HEK293 (cell line): ENCODE measurements around the gene MAP3K14.

ENCODE experiments used
- CTCF ChIA-PET: fragments of 350-600 bp; formaldehyde crosslinking; extraction: SDS; loops from one replicate; lab custom pipeline; 2021; ENCODE audit warnings: antibody characterized with exemption; lab: Yijun Ruan, JAX
- POLR2A ChIA-PET: fragments of 300-600 bp; formaldehyde crosslinking; extraction: SDS; loops from one replicate; lab custom pipeline; 2020; ENCODE audit warnings: antibody characterized with exemption, inconsistent platforms; lab: Yijun Ruan, JAX
- H3K27ac ChIP-seq: fragments of 200-500 bp; sonication (Bioruptor generic); 2 replicates; pipeline ENCODE4 v1.5.1; 2014; ENCODE audit warnings: low read depth, low read length, control low read depth, inconsistent platforms; ENCODE audit errors: extremely low read depth
- H3K36me3 ChIP-seq, 2 experiments: fragments of 200-500 bp in 1 of 2; sonication (Bioruptor generic) in 1 of 2; 1 replicate in 1 of 2; 2 replicates in 1 of 2; pipeline ENCODE4 v1.5.1; 2014 to 2017; ENCODE audit warnings: inconsistent platforms in 2 of 2, low read length in 2 of 2; ENCODE audit not compliant: control insufficient read depth in 2 of 2, insufficient read depth in 1 of 2
- H3K4me1 ChIP-seq: fragments of 200-500 bp; sonication (Bioruptor generic); 2 replicates; pipeline ENCODE4 v1.5.1; 2014; ENCODE audit warnings: mild to moderate bottlenecking, low read length, inconsistent platforms; ENCODE audit not compliant: control insufficient read depth, insufficient read depth
- H3K4me3 ChIP-seq: 2 replicates; pipeline ENCODE4 v1.5.1; 2011; ENCODE audit warnings: low read depth, mild to moderate bottlenecking, control low read depth, low read length, moderate library complexity
- H3K9me3 ChIP-seq: fragments of 200-500 bp; sonication (Bioruptor generic); 2 replicates; pipeline ENCODE4 v1.5.1; 2014; ENCODE audit warnings: low read depth, low read length, inconsistent platforms; ENCODE audit not compliant: control insufficient read depth, insufficient read depth
- BCL11B ChIP-seq: fragments of 450-650 bp; formaldehyde crosslinking; IDR thresholded peaks from 2 replicates; pipeline ENCODE4 v1.5.1; 2016; ENCODE audit warnings: low read depth, missing biosample characterization, missing genetic modification characterization
- GFI1B ChIP-seq: fragments of 450-650 bp; formaldehyde crosslinking; IDR thresholded peaks from 2 replicates; pipeline ENCODE4 v1.5.1; 2016; ENCODE audit warnings: missing biosample characterization, missing genetic modification characterization
- GLIS2 ChIP-seq: fragments of 450-650 bp; formaldehyde crosslinking; IDR thresholded peaks from 2 replicates; pipeline ENCODE4 v1.5.1; 2016; ENCODE audit warnings: missing biosample characterization, missing genetic modification characterization
- HOXA7 ChIP-seq: sonication (generic); formaldehyde crosslinking; IDR thresholded peaks from 2 replicates; pipeline ENCODE4 v1.8.1; 2022; ENCODE audit warnings: missing genetic modification reagents, borderline replicate concordance
- HOXD13 ChIP-seq: sonication (generic); formaldehyde crosslinking; IDR thresholded peaks from 2 replicates; pipeline ENCODE4 v1.8.0; 2022; ENCODE audit warnings: missing genetic modification reagents, borderline replicate concordance
- KLF16 ChIP-seq: fragments of 450-650 bp; formaldehyde crosslinking; IDR thresholded peaks from 2 replicates; pipeline ENCODE4 v1.5.1; 2017; ENCODE audit warnings: missing biosample characterization, missing genetic modification characterization
- REPIN1 ChIP-seq: fragments of 450-650 bp; formaldehyde crosslinking; IDR thresholded peaks from 2 replicates; pipeline ENCODE4 v1.5.1; 2017; ENCODE audit warnings: missing biosample characterization, missing genetic modification characterization, low read depth
- SCRT1 ChIP-seq: fragments of 450-650 bp; formaldehyde crosslinking; IDR thresholded peaks from 2 replicates; pipeline ENCODE4 v1.5.1; 2016; ENCODE audit warnings: missing biosample characterization, missing genetic modification characterization, borderline replicate concordance
- SCRT2 ChIP-seq: fragments of 450-650 bp; formaldehyde crosslinking; IDR thresholded peaks from 2 replicates; pipeline ENCODE4 v1.5.1; 2016; ENCODE audit warnings: missing biosample characterization, missing genetic modification characterization
- SP3 ChIP-seq: fragments of 450-650 bp; formaldehyde crosslinking; IDR thresholded peaks from 2 replicates; pipeline ENCODE4 v1.5.1; 2016; ENCODE audit warnings: missing biosample characterization, missing genetic modification characterization
- SP7 ChIP-seq: fragments of 450-650 bp; formaldehyde crosslinking; IDR thresholded peaks from 2 replicates; pipeline ENCODE4 v1.5.1; 2016; ENCODE audit warnings: missing biosample characterization, missing genetic modification characterization
- TRIM28 ChIP-seq: IDR thresholded peaks from 2 replicates; pipeline ENCODE4 v1.6.1; 2011; ENCODE audit warnings: low read length, control low read depth, borderline replicate concordance
- ZBTB1 ChIP-seq: fragments of 450-650 bp; formaldehyde crosslinking; IDR thresholded peaks from 2 replicates; pipeline ENCODE4 v1.5.1; 2016; ENCODE audit warnings: missing biosample characterization, missing genetic modification characterization
- ZBTB10 ChIP-seq: fragments of 450-650 bp; formaldehyde crosslinking; IDR thresholded peaks from 2 replicates; pipeline ENCODE4 v1.5.1; 2016; ENCODE audit warnings: missing biosample characterization, missing genetic modification characterization
- ZBTB48 ChIP-seq: fragments of 450-650 bp; formaldehyde crosslinking; IDR thresholded peaks from 2 replicates; pipeline ENCODE4 v1.5.1; 2016; ENCODE audit warnings: missing biosample characterization, missing genetic modification characterization
- ZIC2 ChIP-seq: fragments of 450-650 bp; formaldehyde crosslinking; IDR thresholded peaks from 2 replicates; pipeline ENCODE4 v1.5.1; 2016; ENCODE audit warnings: missing biosample characterization, missing genetic modification characterization
- ZNF132 ChIP-seq: fragments of 450-650 bp; formaldehyde crosslinking; IDR thresholded peaks from 2 replicates; pipeline ENCODE4 v1.5.1; 2017; ENCODE audit warnings: missing biosample characterization, missing genetic modification characterization, borderline replicate concordance
- ZNF138 ChIP-seq: fragments of 450-650 bp; formaldehyde crosslinking; IDR thresholded peaks from 2 replicates; pipeline ENCODE4 v1.5.1; 2016; ENCODE audit warnings: missing biosample characterization, missing genetic modification characterization, borderline replicate concordance
- ZNF350 ChIP-seq: fragments of 450-650 bp; formaldehyde crosslinking; IDR thresholded peaks from 2 replicates; pipeline ENCODE4 v1.5.0; 2017; ENCODE audit warnings: missing biosample characterization, mild to moderate bottlenecking, missing genetic modification characterization
- ZNF37A ChIP-seq: fragments of 450-650 bp; IDR thresholded peaks from 2 replicates; pipeline ENCODE4 v1.5.1; 2018; ENCODE audit warnings: missing biosample characterization, missing genetic modification characterization
- ZNF394 ChIP-seq: fragments of 450-650 bp; formaldehyde crosslinking; IDR thresholded peaks from 2 replicates; pipeline ENCODE4 v1.5.1; 2016; ENCODE audit warnings: missing biosample characterization, missing genetic modification characterization, mild to moderate bottlenecking, moderate library complexity, borderline replicate concordance
- ZNF423 ChIP-seq: fragments of 450-650 bp; formaldehyde crosslinking; IDR thresholded peaks from 2 replicates; pipeline ENCODE4 v1.5.1; 2016; ENCODE audit warnings: missing biosample characterization, missing genetic modification characterization
- ZNF473 ChIP-seq: fragments of 450-650 bp; formaldehyde crosslinking; IDR thresholded peaks from 2 replicates; pipeline ENCODE4 v1.5.1; 2017; ENCODE audit warnings: missing biosample characterization, missing genetic modification characterization
- ZNF600 ChIP-seq: fragments of 450-650 bp; formaldehyde crosslinking; IDR thresholded peaks from 2 replicates; pipeline ENCODE4 v1.5.1; 2016; ENCODE audit warnings: missing biosample characterization, missing genetic modification characterization
- ZNF626 ChIP-seq: fragments of 450-650 bp; sonication (Bioruptor Pico); formaldehyde crosslinking; IDR thresholded peaks from 2 replicates; pipeline ENCODE4 v1.5.1; 2018; ENCODE audit warnings: missing biosample characterization, missing genetic modification characterization, inconsistent platforms
- ZNF629 ChIP-seq: fragments of 450-650 bp; formaldehyde crosslinking; IDR thresholded peaks from 2 replicates; pipeline ENCODE4 v1.5.1; 2017; ENCODE audit warnings: missing biosample characterization, missing genetic modification characterization
- ZNF677 ChIP-seq: fragments of 450-650 bp; IDR thresholded peaks from 2 replicates; pipeline ENCODE4 v1.5.0; 2018; ENCODE audit warnings: missing biosample characterization, mild to moderate bottlenecking, missing genetic modification characterization, moderate library complexity
- ZNF776 ChIP-seq: fragments of 450-650 bp; formaldehyde crosslinking; IDR thresholded peaks from 2 replicates; pipeline ENCODE4 v1.5.0; 2017; ENCODE audit warnings: missing biosample characterization, missing genetic modification characterization, borderline replicate concordance
- TF ChIP-seq, protein P1 (sequence below): fragments of 450-650 bp; formaldehyde crosslinking; IDR thresholded peaks from 2 replicates; pipeline ENCODE4 v1.5.1; 2016; ENCODE audit warnings: missing biosample characterization, missing genetic modification characterization
- TF ChIP-seq, protein P2 (sequence below): fragments of 450-650 bp; formaldehyde crosslinking; IDR thresholded peaks from 2 replicates; pipeline ENCODE4 v1.5.1; 2017; ENCODE audit warnings: missing biosample characterization, mild to moderate bottlenecking, missing genetic modification characterization, moderate library complexity
- TF ChIP-seq, protein P3 (sequence below): fragments of 450-650 bp; formaldehyde crosslinking; IDR thresholded peaks from 2 replicates; pipeline ENCODE4 v1.5.1; 2016; ENCODE audit warnings: missing biosample characterization, missing genetic modification characterization

MAP3K14 gene

GRCh38 chr17:45223539-45224528 is 93.0 kb downstream of the MAP3K14 start:
- ChIA-PET CTCF (interaction anchor here (0.6 to 10.4 kb wide), 6 partner anchors 9 to 202 kb away, joined by 3 to 192 read pairs (median 4); no protein-coding TSS in a partner anchor), POLR2A (interaction anchor here (0.9 to 1.8 kb wide), 2 partner anchors 12 to 75 kb away, joined by 3 to 4 read pairs; no protein-coding TSS in a partner anchor)
- Histone ChIP-seq H3K4me1 (no peaks in the 10 kb centered on the region; the same call in 1 of the 2 replicates), H3K27ac (no peak overlapping the region), H3K36me3 (no peaks in the 10 kb centered on the region), H3K4me3 (no peak overlapping the region), H3K9me3 (no peaks in the 10 kb centered on the region)
- TF ChIP-seq, protein P1, sequence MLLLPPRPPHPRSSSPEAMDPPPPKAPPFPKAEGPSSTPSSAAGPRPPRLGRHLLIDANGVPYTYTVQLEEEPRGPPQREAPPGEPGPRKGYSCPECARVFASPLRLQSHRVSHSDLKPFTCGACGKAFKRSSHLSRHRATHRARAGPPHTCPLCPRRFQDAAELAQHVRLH = no peak
- TF ChIP-seq GLIS2 (tag by site-specific recombination) (0 out of 2 replicates have a peak, but pooled peaks have one; percentile 11), ZIC2 (peak; percentile 24; the same call in 1 of the 2 replicates), ZNF600 (tag by site-specific recombination) (peak; percentile 26; the same call in 1 of the 2 replicates), SCRT2 (peak; percentile 62), ZNF423 (tag by site-specific recombination) (no peak), ZNF394 (tag by site-specific recombination) (no peak), ZNF350 (tag by site-specific recombination) (no peak), ZNF138 (tag by site-specific recombination) (no peak), ZNF677 (tag by site-specific recombination) (no peak), ZNF132 (tag by site-specific recombination) (no peak), SCRT1 (tag by site-specific recombination) (no peak), ZNF37A (tag by site-specific recombination) (no peak), REPIN1 (tag by site-specific recombination) (no peak), ZNF776 (tag by site-specific recombination) (no peak), ZBTB1 (tag by site-specific recombination) (no peak), HOXA7 (CRISPR knock-in tag) (no peak), HOXD13 (CRISPR knock-in tag) (no peak), ZNF629 (tag by site-specific recombination) (no peak), BCL11B (no peak), TRIM28 (no peak), SP3 (tag by site-specific recombination) (no peak), ZBTB48 (tag by site-specific recombination) (no peak), ZBTB10 (tag by site-specific recombination) (no peak), SP7 (no peak), KLF16 (no peak), GFI1B (peak; percentile 90), ZNF626 (tag by site-specific recombination) (no peak), ZNF473 (tag by site-specific recombination) (no peak)
- TF ChIP-seq, protein P2, sequence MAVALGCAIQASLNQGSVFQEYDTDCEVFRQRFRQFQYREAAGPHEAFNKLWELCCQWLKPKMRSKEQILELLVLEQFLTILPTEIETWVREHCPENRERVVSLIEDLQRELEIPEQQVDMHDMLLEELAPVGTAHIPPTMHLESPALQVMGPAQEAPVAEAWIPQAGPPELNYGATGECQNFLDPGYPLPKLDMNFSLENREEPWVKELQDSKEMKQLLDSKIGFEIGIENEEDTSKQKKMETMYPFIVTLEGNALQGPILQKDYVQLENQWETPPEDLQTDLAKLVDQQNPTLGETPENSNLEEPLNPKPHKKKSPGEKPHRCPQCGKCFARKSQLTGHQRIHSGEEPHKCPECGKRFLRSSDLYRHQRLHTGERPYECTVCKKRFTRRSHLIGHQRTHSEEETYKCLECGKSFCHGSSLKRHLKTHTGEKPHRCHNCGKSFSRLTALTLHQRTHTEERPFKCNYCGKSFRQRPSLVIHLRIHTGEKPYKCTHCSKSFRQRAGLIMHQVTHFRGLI (tag by site-specific recombination) = no peak
- TF ChIP-seq, protein P3, sequence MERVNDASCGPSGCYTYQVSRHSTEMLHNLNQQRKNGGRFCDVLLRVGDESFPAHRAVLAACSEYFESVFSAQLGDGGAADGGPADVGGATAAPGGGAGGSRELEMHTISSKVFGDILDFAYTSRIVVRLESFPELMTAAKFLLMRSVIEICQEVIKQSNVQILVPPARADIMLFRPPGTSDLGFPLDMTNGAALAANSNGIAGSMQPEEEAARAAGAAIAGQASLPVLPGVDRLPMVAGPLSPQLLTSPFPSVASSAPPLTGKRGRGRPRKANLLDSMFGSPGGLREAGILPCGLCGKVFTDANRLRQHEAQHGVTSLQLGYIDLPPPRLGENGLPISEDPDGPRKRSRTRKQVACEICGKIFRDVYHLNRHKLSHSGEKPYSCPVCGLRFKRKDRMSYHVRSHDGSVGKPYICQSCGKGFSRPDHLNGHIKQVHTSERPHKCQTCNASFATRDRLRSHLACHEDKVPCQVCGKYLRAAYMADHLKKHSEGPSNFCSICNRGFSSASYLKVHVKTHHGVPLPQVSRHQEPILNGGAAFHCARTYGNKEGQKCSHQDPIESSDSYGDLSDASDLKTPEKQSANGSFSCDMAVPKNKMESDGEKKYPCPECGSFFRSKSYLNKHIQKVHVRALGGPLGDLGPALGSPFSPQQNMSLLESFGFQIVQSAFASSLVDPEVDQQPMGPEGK (tag by site-specific recombination) = 0 out of 2 replicates have a peak, but pooled peaks have one; percentile 39
